ENCODE data around the gene TMEM200B. TPM values are rescaled to one million over a fixed set of nuclear protein-coding genes. Genes with fewer than 3 reads are reported as not detected.
"Not testable (repeated sequence)": the region's sequence is repeated elsewhere in the genome, so short reads cannot be mapped to it uniquely, and the experiment has no call there.

The TMEM200B gene
- total RNA-seq, 1 donor from 2014 or later, result not detected

DNA sequence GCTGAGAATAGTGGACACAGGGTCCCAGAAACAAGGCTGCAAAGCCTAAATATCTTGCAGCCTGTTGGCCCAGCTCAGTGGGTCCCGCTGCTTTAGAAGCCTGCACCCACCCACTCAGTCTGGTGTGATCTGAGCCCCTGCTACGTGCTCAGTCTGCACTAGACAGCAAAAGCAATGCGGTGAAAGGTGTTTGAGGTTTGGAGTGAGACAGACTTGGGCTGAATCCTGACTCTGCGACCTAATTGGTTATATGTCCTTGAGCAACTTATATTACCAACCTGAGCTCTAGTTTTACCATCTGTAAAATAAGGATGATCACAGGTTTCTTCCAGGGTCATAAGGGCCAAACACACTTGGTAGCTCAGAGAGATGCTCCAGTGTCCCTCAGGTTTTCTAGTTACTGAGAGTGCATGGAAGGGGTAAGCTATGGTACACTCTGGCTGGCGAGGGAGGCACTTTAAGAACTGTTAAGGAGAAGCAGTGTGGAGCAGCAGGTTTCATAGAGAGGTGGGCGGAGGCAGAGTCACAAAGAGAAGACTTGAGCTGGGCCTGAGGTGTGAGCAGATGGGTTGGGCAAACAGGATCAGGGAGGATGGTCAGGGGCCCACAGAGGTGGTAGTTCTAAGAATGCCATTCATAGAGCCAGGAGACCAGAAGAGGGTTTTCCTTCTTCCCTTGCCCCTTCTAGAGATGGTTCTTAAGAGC lies 10.1 kb downstream of the TMEM200B start:
- Mint-ChIP-seq H3K36me3 (ENCODE audit: low read depth) (peaks cover 76% of the 10 kb centered on the region), H3K9me3 (no peaks in the 10 kb centered on the region), H3K27ac (no peak overlapping the region), H3K4me1 (no peaks in the 10 kb centered on the region), H3K4me3 (no peak overlapping the region), H3K27me3 (no peaks in the 10 kb centered on the region)
- ChIA-PET CTCF (no interaction called here), POLR2A (interaction anchor here (0.6 to 0.9 kb wide), 2 partner anchors 11 to 46 kb away, joined by 3 to 6 read pairs; no protein-coding TSS in a partner anchor)
- intact Hi-C loops (cut with micrococcal nuclease), result no loop called here
- TF ChIP-seq, protein P1, sequence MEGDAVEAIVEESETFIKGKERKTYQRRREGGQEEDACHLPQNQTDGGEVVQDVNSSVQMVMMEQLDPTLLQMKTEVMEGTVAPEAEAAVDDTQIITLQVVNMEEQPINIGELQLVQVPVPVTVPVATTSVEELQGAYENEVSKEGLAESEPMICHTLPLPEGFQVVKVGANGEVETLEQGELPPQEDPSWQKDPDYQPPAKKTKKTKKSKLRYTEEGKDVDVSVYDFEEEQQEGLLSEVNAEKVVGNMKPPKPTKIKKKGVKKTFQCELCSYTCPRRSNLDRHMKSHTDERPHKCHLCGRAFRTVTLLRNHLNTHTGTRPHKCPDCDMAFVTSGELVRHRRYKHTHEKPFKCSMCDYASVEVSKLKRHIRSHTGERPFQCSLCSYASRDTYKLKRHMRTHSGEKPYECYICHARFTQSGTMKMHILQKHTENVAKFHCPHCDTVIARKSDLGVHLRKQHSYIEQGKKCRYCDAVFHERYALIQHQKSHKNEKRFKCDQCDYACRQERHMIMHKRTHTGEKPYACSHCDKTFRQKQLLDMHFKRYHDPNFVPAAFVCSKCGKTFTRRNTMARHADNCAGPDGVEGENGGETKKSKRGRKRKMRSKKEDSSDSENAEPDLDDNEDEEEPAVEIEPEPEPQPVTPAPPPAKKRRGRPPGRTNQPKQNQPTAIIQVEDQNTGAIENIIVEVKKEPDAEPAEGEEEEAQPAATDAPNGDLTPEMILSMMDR (IDR thresholded peaks at IDR 0.05), result no peak
- DNase-seq, result no peak
- ATAC-seq (ENCODE audit: low read depth), result no peak

DNA sequence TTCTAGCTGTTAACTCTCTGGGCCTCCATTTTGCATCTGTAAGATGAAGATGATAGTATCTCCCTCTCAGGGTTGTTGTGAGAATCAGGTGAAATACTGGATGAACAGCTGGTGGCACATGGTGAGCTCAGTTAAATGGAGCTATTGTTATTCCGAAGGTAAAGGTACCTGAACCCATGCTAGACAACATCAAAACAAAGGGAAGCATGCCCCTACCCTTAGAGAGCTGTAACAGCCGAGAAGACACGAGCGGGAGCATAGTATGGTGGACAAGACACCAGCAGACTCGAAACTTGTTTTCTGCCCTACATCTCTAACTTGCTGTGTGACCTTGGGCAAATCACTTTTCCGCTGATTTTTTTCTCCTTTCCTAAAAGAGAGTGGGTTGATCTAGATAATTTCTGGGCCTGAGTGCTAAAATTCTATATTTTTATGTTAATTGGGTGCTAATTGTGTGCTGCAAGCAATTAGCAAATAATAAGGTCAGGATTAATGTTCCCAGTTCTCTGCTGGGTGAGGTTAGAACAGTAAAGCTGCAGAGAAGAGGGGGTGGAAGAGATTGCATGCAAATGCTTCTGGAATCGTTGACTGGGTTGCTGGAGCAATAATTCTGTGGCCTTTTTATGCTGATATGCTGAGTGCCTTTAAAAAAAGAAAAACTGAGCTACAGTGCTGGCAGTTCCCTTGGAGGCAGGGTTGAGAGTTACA lies 10.8 kb downstream of the TMEM200B start:
- no peak overlapping the region for H3K4me3 Mint-ChIP-seq
- intact Hi-C loops (cut with micrococcal nuclease), result no loop called here
- ChIA-PET CTCF (no interaction called here), POLR2A (interaction anchor here (0.5 kb wide), 1 partner anchor 65 kb away, joined by 11 read pairs; no protein-coding TSS in a partner anchor)
- TF ChIP-seq, protein P1 (IDR thresholded peaks at IDR 0.05), result no peak
- no peak for DNase-seq
- H3K36me3 Mint-ChIP-seq (ENCODE audit: low read depth), result peaks cover 73% of the 10 kb centered on the region
- H3K27ac Mint-ChIP-seq, result no peak overlapping the region
- no peaks in the 10 kb centered on the region for H3K27me3 Mint-ChIP-seq
- H3K4me1 Mint-ChIP-seq, result no peaks in the 10 kb centered on the region
- no peak for ATAC-seq (ENCODE audit: low read depth)
- H3K9me3 Mint-ChIP-seq, result no peaks in the 10 kb centered on the region

DNA sequence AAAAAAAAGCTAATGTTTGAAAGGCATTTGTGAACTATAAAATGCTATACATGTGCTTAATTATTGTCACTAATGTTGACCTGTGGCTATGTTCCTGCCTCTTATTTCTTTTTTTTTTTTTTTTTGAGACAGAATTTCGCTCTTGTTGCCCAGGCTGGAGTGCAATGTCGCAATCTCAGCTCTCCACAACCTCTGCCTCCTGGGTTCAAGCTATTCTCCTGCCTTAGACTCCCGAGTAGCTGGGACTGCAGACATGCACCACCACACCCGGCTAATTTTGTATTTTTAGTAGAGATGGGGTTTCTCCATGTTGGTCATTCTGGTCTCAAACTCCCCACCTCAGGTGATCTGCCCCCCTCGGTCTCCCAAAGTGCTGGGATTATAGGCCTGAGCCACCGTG lies 15.7 kb downstream of the TMEM200B start:
- ATAC-seq (ENCODE audit: low read depth); H3K27ac Mint-ChIP-seq; H3K4me3 Mint-ChIP-seq; DNase-seq; intact Hi-C loops (cut with micrococcal nuclease); H3K9me3 Mint-ChIP-seq; CTCF ChIA-PET; H3K27me3 Mint-ChIP-seq; H3K4me1 Mint-ChIP-seq: not testable (repeated sequence)
- peaks cover 52% of the 10 kb centered on the region for H3K36me3 Mint-ChIP-seq (ENCODE audit: low read depth)
- POLR2A ChIA-PET, result interaction anchor here (0.6 kb wide), 1 partner anchor 74 kb away, joined by 3 read pairs; the partner anchor contains the start of gene SRSF4

DNA sequence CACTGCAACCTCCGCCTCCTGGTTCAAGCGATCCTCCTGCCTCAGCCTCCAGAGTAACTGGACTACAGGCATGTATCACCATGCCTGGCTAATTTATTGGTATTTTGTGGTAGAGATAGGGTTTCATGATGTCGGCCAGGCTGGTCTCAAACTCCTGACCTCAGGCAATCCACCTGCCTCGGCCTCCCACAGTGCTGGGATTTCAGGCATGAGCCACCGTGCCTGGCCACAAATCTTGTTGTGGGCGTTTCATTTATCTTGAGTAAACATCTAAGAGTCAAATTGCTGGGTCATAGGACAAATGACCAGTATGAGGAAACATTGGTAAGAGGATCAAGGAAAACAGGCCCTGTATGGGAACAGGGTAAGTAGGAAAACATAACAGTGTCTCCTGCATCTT lies 17.9 kb downstream of the TMEM200B start:
- TF ChIP-seq, protein P1 (IDR thresholded peaks at IDR 0.05), result no peak
- ATAC-seq (ENCODE audit: low read depth) (no peak), DNase-seq (no peak)
- H3K4me3 Mint-ChIP-seq, result no peak overlapping the region
- no peaks in the 10 kb centered on the region for H3K27me3 Mint-ChIP-seq
- CTCF ChIA-PET, result no interaction called here
- peaks cover 52% of the 10 kb centered on the region for H3K36me3 Mint-ChIP-seq (ENCODE audit: low read depth)
- no peaks in the 10 kb centered on the region for H3K9me3 Mint-ChIP-seq
- POLR2A ChIA-PET, result no interaction called here
- H3K27ac Mint-ChIP-seq, result no peak overlapping the region
- H3K4me1 Mint-ChIP-seq, result no peaks in the 10 kb centered on the region
- intact Hi-C loops (cut with micrococcal nuclease), result no loop called here

DNA sequence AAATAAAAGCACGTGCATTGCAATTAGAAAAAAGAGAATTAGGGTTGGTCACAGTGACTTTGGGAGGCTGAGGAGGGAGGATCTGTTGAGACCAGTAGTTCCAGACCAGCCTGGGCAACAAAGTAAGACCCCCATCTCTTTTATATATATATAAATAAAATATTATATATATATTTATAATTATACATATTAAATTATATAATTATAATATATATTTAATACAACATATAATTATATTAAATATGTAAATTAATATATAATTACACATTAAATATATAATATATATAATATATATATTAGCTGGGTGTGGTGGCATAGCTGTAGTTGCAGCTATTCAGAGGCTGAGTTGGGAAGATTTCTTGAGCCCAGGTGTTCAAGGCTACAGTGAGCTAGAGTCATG lies 23.2 kb downstream of the TMEM200B start:
- POLR2A ChIA-PET, result no interaction called here
- intact Hi-C loops (cut with micrococcal nuclease), result no loop called here
- H3K9me3 Mint-ChIP-seq, result no peaks in the 10 kb centered on the region
- H3K36me3 Mint-ChIP-seq (ENCODE audit: low read depth), result peaks cover 64% of the 10 kb centered on the region
- DNase-seq (no peak), ATAC-seq (ENCODE audit: low read depth) (no peak)
- no peak overlapping the region for H3K4me3 Mint-ChIP-seq
- H3K27ac Mint-ChIP-seq, result no peak overlapping the region
- H3K4me1 Mint-ChIP-seq, result no peaks in the 10 kb centered on the region
- CTCF ChIA-PET, result no interaction called here
- TF ChIP-seq, protein P1 (IDR thresholded peaks at IDR 0.05), result no peak
- no peaks in the 10 kb centered on the region for H3K27me3 Mint-ChIP-seq

All from activated B cell treated with CpG ODN at 0.5 μM for 24 hours (primary cell).